ENCODE data around the gene NCKAP5.

Gene NCKAP5

GRCh38 chr2:132645176-132645575 lies 923.1 kb downstream of the NCKAP5 start:
- no peak for DNase-seq

- no peak for DNase-seq
Measured at GRCh38 chr2:132642415-132642814, 925.8 kb downstream of the NCKAP5 start.

DNA sequence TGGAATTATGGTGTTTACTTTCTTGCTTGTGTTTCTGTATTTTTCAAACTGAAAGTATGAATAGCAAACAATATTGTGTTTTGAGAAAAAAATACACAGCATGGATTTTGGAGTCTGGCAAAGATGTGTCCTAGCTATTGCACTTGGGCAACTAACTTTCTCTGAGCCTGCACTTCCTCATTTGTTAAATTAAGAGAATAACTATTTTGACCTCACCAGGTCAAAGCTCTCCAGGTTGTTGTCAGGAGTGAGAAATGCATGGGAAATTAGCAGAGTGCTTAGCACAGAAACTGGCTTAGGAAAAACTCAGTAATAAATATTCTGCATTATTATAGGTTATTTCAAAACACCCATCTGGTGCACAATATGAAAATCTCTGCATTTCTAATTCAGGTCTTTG lies 926.4 kb downstream of the NCKAP5 start:
- DNase-seq = no peak

DNA sequence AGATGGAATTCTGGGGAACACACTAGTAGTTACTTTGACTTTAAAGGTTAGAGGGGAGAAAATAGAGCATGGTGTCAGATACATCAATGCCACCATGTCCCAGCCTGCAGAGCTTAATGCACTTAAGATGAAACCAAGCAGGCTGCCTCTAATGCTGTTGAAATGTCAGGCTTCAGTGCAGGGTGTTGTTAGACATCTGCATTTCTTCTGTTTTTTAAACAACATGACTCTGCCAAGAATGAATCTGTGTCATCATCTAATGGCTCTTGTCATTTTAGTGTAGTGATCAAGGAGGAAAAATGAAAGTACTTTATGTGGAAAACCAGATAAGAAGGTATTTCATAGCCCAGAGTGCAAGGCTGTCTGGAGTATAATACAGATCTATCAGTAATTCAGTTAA lies 928.1 kb downstream of the NCKAP5 start:
- DNase-seq = no peak

DNA sequence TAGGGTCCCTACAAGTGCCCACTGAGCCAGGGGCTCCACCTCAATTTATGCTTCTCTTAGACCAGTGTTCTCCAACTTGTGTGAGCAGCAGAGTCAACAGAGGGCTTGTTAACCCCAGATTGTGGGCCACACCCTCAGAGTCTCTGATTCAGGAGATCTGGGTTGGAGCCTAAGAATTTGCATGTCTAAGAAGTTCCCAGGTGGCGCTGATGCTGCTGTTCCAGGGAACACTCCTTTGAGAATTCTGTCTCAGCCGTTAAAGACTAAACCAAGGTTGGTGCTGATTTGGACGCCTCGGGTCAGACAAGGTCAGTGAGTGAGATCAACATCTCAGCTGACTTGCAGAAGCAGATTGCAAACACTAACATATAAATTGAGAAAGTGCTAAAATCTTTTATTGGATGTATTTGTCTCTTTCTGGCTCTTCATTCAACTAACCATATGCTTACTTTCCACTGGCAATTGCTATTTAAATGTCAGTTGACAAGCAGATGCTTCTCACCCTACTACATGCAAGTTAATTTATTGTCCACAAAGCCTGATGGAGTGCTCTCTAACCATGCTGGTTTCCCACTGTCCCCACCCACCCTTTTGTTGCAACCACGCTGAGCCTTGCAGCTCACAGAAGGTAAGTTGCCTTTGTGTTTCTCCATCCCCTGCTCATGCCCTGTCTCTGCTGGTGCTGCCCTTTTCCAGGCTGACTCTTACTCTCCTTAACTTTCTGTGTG lies 929.8 kb downstream of the NCKAP5 start:
- DNase-seq = no peak

GRCh38 chr2:132636346-132636745 lies 931.9 kb downstream of the NCKAP5 start:
- DNase-seq = no peak

- DNase-seq = no peak
Measured at GRCh38 chr2:132633635-132634034, 934.6 kb downstream of the NCKAP5 start.

- DNase-seq = no peak
Measured at GRCh38 chr2:132632000-132632649, 936.1 kb downstream of the NCKAP5 start.

DNA sequence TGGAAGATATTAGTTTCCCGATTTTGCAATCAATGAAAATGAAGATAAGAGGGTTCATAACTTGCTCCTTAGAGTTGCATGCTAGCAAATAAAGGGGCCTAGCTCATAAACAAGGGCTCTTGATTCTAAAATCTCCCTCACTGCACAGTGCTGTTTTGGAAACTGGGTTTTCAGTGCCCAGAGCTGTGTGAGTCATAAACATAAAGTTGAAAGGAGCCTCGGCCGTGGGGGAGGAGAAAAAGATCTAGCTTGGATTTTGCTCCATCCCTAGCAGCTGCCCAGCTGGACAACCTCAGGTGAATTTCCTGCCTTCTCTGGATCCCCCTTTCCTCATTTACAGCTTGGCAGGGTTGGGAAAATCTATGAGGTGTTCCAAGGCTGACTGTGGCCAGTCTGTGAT lies 940.7 kb downstream of the NCKAP5 start:
- no peak for DNase-seq

DNA sequence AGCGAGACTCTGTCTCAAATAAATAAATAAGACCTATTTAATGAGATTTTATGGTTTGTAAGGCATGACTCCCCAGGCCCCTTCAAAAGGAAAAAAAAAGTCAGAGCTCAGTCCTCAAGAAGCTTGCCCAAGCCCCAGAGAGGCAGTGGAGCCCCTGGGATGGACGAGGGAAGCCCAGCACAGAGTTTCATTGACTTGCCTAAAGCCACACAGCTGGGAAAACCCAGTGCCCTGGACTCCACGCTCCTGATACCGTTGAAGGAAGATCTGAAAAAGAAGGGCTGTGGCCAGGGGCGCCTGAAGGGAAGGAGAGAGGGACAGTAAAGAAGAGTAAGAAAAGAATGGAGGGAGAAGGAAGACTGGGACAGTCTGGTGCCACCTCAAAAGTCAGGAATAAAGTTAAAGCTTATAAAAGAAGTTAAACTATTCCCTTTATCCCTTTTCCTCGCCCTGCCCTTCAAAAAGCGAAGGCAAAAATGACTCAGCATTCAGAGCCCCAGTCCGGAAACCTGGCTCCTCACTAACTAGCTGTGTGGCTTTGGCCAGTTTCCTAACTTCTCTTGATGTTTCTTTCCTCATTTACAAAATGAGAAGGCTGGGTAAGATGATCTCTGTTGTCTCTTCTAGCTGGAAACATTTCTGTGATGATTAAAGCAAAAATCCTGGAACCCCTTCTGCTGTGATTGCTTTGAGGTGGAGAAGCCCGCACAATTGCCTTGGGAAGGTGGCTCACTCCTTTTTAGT lies 945.0 kb downstream of the NCKAP5 start:
- DNase-seq = no peak

Data from activated naive CD4-positive, alpha-beta T cell treated with Interleukin-2 at 50 U/mL for 16 hours (primary cell).